Epidermal melanocyte (primary cell): ENCODE data around the gene SNHG17.

Source experiments
- DNase-seq: peaks from one replicate; pipeline ENCODE4 v3.0.0; 2011; ENCODE audit warnings: low spot score; ENCODE audit not compliant: insufficient read length

Gene SNHG17

GRCh38 chr20:38373898-38374297, 61.2 kb downstream of the SNHG17 start:
- DNase-seq, result peak; percentile 3

- DNase-seq, result no peak
These were observed 61.8 kb downstream of the SNHG17 start for GRCh38 chr20:38373231-38373867.

- peak; percentile 1 for DNase-seq
These were observed 62.3 kb downstream of the SNHG17 start for GRCh38 chr20:38372806-38373205.
